ENCODE data around the gene CFAP69.

GRCh38 chr7:90298145-90299038, 53.4 kb downstream of the CFAP69 start:
- TF ChIP-seq RARB (CRISPR knock-in tag; IDR thresholded peaks at IDR 0.05), result no peak
- TF ChIP-seq ISL1 (CRISPR knock-in tag; IDR thresholded peaks at IDR 0.05), result no peak
- no peak for TF ChIP-seq PATZ1 (CRISPR knock-in tag; IDR thresholded peaks at IDR 0.05; ENCODE audit: borderline replicate concordance)
- TF ChIP-seq ZNF565 (CRISPR knock-in tag; conservative IDR thresholded peaks at IDR 0.05; ENCODE audit: low read depth), result no peak

Measured in SK-N-SH treated with all-trans-retinoic acid at 6 μM for 48 hours (cell line).